Muscle of back (tissue), 11 donors: ENCODE results near the gene ARF6. TPM values are rescaled to one million over a fixed set of nuclear protein-coding genes. Genes with fewer than 3 reads are reported as not detected.
"Not testable (repeated sequence)": the region's sequence is repeated elsewhere in the genome, so short reads cannot be mapped to it uniquely, and the experiment has no call there.

Experiments
- DNase-seq, 3 donors: peaks; one replicate each; pipeline versions ENCODE4 v3.0.0 to v3.0.0-alpha.2; 2013
- polyA plus RNA-seq, 10 donors: library from polyadenylated mRNA; unstranded; fragments of 120-200 nt; gene quantifications; one replicate each; pipeline ENCODE4 v1.2.1, GENCODE V29; 2013; ENCODE audit not compliant: insufficient read length in 10 of 10

The ARF6 gene
- polyA plus RNA-seq, 10 donors, result 30.7 to 46.7 (median 35.7) TPM

GRCh38 chr14:49902679-49903246 is 9.9 kb downstream of the ARF6 start:
- DNase-seq, result not testable (repeated sequence)

DNA sequence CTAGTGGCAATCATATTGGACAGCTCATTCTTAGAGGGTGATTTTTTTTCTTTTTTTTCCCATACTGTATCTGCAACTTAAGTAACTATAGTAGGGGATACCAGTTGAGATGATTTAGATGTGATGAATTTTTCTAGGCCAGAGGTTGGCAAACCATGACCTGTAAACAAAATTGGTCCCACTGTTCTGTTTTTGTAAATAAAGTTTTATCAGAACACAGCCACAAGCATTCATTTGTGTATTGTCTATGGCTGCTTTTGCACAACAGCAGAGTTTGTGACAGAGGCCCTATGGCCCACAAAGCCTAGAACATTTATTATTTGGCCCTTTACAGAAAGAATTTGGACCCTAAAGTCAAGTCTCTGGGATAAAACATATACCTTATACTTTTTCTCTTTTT is 11.4 kb downstream of the ARF6 start:
- no peak for DNase-seq

DNA sequence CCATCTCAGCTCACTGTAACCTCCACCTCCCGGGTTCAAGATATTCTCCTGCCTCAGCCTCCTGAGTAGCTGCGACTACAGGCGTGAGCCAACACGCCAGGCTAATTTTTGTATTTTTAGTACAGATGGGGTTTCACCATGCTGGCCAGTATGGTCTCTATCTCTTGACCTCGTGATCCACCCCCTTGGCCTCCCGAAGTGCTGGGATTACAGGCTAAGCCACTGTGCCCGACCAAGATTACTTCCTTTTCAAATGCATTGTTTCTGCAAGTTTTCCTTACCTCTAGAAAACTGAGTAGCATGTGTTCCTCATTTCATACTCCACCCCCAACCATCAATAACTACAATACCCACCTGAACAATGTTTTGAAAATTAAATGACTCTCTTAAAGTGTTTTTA is 13.1 kb downstream of the ARF6 start:
- no peak for DNase-seq

DNA sequence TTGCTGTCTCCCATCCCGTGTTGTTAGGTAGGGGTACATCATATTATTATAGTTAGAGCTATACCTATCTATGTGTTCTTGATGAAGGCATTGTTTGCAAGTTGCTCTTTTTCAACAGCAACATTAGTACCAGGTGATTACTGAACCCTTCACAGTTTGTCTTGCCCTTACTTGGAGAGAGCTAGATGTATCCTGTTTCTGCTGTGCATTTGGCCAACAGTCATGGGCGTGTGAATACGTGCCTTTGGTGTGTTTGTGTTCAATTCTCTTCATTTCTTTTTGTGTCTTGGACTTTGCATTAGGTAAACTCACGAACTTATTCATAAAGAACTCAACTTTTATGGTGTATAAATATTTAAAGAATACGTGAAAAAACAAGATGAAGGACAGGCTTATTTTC is 14.3 kb downstream of the ARF6 start:
- no peak for DNase-seq

- DNase-seq, result no peak
Measured at GRCh38 chr14:49908433-49908782, 15.5 kb downstream of the ARF6 start.

- DNase-seq, result no peak
Measured at GRCh38 chr14:49909016-49909415, 16.1 kb downstream of the ARF6 start.

GRCh38 chr14:49915085-49915484 is 22.2 kb downstream of the ARF6 start:
- DNase-seq, result no peak

GRCh38 chr14:49918706-49919105 is 25.8 kb downstream of the ARF6 start:
- DNase-seq, result no peak

GRCh38 chr14:49919825-49920659 is 27.2 kb downstream of the ARF6 start:
- DNase-seq, result no peak

GRCh38 chr14:49920935-49921334 is 28.1 kb downstream of the ARF6 start:
- DNase-seq, result no peak

- DNase-seq, result no peak
Measured at GRCh38 chr14:49921401-49921800, 28.5 kb downstream of the ARF6 start.

- DNase-seq, result no peak
Measured at GRCh38 chr14:49923442-49923841, 30.6 kb downstream of the ARF6 start.

- no peak for DNase-seq
Measured at GRCh38 chr14:49923881-49924280, 31.0 kb downstream of the ARF6 start.

DNA sequence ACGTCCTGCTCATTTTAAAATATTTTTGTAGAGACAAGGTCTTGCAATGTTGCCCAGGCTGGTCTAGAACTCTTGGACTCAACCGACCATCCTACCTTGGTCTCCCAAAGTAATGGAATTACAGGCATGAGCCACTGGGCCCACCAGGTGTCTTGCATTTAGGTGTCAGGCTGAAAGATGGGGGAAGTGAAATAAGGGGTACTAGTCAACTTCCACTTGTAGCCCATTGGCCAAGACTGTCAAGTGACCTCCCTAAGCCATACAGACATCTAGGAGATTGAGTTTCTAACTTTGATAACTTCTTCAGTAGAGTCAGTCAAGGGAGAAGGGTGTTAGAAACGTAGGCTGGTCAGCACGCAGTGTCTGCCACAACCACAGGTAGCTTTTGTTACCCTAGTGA is 32.0 kb downstream of the ARF6 start:
- no peak for DNase-seq

GRCh38 chr14:49926803-49927202 is 33.9 kb downstream of the ARF6 start:
- DNase-seq, result no peak

DNA sequence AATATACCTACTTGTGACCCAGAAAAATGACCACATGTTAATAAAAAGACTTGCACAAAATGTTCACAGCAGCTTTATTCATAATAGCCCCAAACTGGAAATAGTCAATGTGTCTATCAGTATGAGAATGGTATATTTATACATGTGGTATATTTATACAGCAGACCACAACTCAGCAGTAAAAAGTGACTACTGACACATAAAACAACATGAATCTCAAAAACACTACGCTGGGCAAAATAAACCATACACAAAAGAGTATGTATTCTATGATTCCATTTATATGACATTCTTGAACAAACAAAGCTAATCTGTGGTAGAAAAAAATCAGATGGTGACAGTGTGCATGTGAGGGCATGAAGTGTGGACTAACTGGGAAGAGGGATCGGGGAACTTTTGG is 35.1 kb downstream of the ARF6 start:
- DNase-seq, result no peak

- DNase-seq, result no peak
Measured at GRCh38 chr14:49930720-49931119, 37.8 kb downstream of the ARF6 start.

DNA sequence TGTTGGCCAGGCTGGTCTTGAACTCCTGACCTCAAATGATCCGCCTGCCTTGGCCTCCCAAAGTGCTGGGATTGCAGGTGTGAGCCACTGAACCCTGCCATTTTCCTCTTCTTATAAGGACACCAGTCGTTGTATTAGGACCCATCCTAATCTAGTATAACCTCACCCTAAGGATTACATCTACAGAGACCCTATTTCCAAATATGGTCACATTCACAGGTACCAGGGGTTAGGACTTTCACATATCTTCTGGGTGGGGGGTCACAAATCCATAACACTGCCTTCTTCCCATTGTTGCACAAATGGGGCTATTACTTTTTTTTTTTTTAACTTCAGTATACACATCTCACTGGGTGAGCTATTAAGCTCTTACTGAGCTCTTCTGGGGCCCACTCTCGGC is 38.6 kb downstream of the ARF6 start:
- no peak for DNase-seq

- DNase-seq, result no peak
Measured at GRCh38 chr14:49933128-49933527, 40.2 kb downstream of the ARF6 start.

DNA sequence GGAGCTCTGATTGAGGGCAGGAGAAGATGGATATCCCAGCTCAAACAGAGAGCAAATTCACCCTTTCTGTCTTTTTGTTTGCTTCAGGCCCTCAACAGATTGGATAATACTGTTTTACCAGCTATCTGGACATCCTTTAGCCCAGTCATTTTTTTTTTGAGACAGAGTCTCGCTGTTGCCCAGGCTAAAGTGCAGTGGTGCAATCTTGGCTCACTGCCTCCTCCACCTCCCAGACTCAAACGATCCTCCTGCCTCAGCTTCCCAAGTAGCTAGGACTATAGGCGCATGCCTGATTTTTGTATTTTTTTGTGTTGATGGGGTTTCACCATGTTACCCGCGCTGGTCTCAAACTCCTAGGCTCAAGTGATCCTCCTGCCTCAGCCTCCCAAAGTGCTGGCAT is 40.8 kb downstream of the ARF6 start:
- no peak for DNase-seq

DNA sequence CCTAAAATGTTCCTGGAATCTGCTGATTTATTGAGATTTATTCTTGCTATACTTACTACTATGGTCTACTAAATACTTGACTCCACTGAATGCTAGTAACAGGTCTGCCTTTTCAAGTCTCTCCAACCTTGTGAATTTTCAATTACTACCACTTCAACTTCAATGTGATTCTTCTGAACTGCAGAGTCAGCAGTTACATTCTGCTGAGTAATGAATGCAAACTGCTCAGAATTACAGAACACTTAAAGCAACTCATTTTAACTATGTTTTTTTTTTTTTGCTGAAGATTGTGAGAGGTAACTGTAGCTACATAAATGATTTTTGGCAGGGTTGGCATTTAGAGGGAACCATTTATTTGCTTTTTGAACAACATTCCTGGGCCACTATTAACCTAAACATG is 41.8 kb downstream of the ARF6 start:
- no peak for DNase-seq

DNA sequence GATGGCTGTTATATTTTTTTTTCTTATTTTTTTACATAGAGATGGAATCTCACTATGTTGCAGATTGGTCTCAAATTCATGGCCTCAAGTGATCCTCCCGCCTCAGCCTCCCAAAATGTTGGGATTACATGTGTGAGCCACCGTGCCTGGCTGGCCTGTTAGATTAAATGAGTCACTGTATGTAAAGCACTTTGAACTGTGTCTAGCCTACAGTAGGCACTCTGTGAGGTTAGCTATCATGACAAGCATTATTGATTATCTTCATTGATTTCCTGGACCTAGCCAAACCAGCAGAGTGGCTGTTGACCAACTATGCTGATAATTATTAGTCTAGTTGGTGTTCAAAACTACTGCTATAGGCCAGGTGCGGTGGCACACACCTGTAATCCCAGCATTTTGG is 42.6 kb downstream of the ARF6 start:
- DNase-seq, result no peak

DNA sequence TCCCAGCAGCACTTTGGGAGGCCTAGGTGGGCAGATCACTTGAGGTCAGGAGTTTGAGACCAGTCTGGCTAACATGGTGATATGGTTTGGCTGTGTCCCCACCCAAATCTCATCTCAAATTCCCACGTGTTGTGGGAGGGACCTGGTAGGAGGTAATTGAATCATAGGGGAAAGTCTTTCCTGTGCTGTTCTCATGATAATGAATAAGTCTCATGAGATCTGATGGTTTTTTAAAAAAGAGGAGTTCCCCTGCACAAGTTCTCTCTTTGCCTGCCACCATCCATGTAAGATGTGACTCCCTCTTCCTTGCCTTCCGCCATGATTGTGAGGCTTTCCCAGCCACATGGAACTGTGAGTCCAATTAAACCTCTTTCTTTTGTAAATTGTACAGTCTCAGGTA is 43.4 kb downstream of the ARF6 start:
- not testable (repeated sequence) for DNase-seq

DNA sequence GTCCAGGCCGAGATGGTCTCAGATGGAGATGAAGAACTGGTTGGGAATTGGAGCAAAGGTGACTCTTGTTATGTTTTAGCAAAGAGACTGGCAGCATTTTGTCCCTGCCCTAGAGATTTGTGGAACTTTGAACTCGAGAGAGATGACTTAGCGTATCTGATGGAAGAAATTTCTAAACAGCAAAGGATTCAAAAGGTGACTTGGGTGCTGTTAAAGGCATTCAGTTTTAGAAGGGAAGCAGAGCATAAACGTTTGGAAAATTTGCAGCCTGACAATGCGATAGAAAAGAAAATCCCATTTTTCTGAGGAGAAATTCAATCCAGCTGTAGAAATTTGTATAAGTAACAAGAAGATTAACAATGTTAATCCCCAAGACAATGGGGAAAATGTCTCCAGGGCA is 44.0 kb downstream of the ARF6 start:
- not testable (repeated sequence) for DNase-seq
